ENCODE measurements around the gene CLUH. TPM values are rescaled to one million over a fixed set of nuclear protein-coding genes. Genes with fewer than 3 reads are reported as not detected.

CLUH gene
- total RNA-seq, 6 experiments from 2014 or later, result 42.7 to 62.9 (median 48.6) TPM

DNA sequence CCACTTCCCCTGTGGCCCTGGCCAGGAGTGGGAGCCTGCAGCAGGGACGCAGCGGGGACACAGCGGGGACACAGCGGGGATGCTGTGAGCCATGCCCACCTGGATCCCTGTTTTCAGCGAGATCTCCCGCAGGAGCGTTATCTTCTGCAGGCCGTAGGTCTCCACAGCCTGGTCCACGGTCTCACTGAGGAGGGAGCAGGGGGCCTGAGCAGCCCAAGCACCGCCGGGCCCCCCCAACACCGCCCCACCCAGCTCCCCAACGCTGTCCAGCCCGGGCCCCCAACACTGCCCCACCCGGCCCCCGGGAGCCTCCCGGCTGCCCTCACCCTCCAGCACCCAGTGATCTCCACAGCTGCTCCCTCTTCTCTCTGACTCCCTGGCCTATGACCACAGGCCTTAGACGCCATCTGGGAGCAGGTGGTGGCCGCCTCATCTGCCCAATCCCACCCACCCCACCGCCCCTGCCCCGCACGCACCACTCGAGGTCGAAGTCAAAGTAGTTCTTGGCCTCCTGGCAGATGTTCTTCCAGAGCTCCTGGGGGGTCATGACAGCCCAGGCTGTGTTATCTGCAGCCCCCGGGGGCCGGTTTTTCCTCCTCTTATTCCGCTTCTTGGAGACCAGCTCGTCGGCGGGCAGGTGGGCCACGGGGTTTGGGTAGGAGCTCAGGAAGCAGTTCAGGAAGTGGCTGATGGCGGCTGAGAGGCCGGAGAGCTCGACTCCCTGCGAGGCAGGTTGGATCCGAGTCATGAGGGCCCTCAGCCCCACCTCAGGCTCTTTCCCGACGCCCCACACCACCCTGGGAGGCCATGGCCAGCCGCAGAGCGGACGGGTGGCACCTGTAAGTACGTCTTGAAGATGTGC is 17.0 kb downstream of the CLUH start:
- Mint-ChIP-seq H3K9me3 (no peaks in the 10 kb centered on the region), H3K27me3 (ENCODE audit: insufficient read depth) (peaks cover 7% of the 10 kb centered on the region), H3K36me3 (ENCODE audit: low read depth) (no peaks in the 10 kb centered on the region), H3K4me1 (ENCODE audit: low read depth) (no peaks in the 10 kb centered on the region), H3K27ac (no peak overlapping the region; the same call in 1 of the 2 replicates), H3K4me3 (no peak overlapping the region)
- TF ChIP-seq, protein P1, sequence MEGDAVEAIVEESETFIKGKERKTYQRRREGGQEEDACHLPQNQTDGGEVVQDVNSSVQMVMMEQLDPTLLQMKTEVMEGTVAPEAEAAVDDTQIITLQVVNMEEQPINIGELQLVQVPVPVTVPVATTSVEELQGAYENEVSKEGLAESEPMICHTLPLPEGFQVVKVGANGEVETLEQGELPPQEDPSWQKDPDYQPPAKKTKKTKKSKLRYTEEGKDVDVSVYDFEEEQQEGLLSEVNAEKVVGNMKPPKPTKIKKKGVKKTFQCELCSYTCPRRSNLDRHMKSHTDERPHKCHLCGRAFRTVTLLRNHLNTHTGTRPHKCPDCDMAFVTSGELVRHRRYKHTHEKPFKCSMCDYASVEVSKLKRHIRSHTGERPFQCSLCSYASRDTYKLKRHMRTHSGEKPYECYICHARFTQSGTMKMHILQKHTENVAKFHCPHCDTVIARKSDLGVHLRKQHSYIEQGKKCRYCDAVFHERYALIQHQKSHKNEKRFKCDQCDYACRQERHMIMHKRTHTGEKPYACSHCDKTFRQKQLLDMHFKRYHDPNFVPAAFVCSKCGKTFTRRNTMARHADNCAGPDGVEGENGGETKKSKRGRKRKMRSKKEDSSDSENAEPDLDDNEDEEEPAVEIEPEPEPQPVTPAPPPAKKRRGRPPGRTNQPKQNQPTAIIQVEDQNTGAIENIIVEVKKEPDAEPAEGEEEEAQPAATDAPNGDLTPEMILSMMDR (IDR thresholded peaks at IDR 0.05), result no peak
- no peak for DNase-seq

DNA sequence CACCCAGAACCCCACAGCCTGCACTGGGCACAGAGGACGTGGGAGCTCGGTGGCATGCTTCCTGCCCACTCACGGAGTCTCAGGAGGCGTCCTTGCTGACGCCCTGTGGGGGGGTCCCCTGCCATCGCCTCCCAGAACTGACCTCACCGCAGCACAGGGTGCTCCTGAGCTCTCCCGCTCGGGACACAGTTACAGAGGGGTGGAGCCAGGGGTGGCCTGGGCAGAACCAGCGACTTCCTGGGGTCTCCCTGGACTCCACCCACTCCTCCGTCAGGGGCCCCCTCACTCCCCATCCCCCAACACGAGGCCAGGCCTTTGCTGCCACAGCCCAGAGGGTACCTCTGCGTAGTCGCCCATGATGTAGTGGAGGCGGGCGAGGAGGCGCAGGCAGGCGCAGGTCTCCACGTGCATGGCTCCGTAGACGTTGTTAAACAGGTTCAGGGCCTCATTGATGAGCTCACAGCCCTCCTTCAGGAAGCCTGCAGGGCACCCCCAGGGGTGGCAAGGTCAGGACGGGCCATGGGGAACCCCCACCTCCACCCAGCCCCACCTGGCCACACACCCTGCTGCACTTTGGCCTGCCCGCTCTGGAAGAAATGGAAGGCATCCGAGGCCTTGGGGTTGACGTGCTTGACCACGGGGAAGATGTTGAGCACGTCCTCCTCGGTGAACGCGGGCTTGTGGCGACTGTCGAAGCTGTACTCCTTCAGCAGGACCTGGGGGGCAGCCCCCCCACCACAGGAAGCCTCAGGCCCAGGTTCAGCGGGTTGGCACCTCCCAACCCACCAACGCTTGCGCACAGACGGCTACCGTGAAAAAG is 17.8 kb downstream of the CLUH start:
- H3K27ac Mint-ChIP-seq, result no peak overlapping the region
- H3K36me3 Mint-ChIP-seq (ENCODE audit: low read depth), result no peaks in the 10 kb centered on the region
- peaks cover 14% of the 10 kb centered on the region for H3K27me3 Mint-ChIP-seq (ENCODE audit: insufficient read depth)
- peaks cover 6% of the 10 kb centered on the region; the same call in 1 of the 2 replicates for H3K9me3 Mint-ChIP-seq
- H3K4me1 Mint-ChIP-seq (ENCODE audit: low read depth), result no peaks in the 10 kb centered on the region
- DNase-seq, result no peak
- no peak overlapping the region for H3K4me3 Mint-ChIP-seq
- TF ChIP-seq, protein P1 (IDR thresholded peaks at IDR 0.05), result no peak

DNA sequence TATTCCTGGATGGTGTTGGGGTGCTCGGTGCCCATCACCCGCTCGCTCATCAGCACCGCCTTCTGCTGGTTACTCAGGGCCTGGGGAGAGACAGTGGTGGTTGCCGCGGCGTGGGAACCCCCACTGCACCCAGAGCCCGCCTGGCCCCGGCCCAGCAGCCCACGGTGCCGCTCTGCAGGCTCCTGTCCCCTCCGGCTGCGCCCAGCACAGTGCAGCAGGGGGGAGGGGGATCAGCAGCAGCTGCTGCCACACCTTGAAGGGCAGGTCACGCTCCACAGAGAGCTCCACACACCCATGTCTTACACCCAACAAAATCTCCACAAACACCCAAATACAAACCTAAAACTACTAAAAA is 18.8 kb downstream of the CLUH start:
- no peak for DNase-seq
- H3K9me3 Mint-ChIP-seq, result peaks cover 6% of the 10 kb centered on the region; the same call in 1 of the 2 replicates
- H3K27me3 Mint-ChIP-seq (ENCODE audit: insufficient read depth), result peaks cover 24% of the 10 kb centered on the region
- TF ChIP-seq, protein P1 (IDR thresholded peaks at IDR 0.05), result no peak
- peaks cover under 1% of the 10 kb centered on the region for H3K4me1 Mint-ChIP-seq (ENCODE audit: low read depth)
- H3K36me3 Mint-ChIP-seq (ENCODE audit: low read depth), result no peaks in the 10 kb centered on the region
- H3K4me3 Mint-ChIP-seq, result no peak overlapping the region
- H3K27ac Mint-ChIP-seq, result no peak overlapping the region

DNA sequence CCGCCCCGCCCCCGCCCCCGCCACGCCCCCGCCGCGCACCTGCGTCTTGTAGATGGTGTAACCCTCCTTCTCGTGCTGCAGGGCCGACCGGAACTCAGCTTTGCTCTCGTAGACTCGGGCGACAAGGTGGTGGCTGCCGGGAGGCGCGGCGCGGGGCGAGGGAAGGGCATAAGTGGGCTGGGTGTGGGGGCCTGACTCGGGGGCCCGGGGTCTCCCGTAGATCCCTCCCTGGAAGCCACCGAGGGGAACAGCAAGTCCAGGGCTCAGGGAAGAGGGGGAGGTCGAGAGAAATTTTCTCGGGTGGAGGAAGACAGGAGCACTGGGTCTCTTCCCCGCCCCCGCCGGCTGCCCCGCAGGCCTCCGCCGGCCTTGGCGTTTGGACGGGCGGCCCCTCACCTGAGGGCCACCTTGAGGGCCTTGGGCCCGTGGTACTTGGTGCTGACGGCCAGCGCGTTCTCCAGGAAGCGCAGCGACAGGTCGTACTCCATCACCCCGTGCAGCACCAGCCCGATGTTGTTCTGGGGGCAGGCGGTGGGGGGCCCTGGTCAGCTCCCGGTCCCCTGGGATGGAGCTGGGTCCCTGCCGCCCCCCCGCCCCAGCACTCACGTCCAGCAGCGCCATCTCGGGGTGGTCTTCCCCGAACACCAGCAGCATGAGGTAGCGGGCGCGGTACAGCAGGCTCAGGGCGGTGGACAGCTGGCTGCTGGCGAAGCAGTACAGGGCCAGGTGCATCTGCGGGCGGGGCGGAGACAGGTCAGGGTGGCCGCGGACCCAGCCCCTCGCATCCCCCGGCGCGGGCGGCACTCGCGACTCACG is 19.4 kb downstream of the CLUH start:
- H3K9me3 Mint-ChIP-seq, result peaks cover 6% of the 10 kb centered on the region; the same call in 1 of the 2 replicates
- H3K27ac Mint-ChIP-seq, result no peak overlapping the region
- H3K4me1 Mint-ChIP-seq (ENCODE audit: low read depth), result peaks cover 7% of the 10 kb centered on the region
- no peak overlapping the region for H3K4me3 Mint-ChIP-seq
- TF ChIP-seq, protein P1 (IDR thresholded peaks at IDR 0.05), result no peak
- DNase-seq, result no peak
- no peaks in the 10 kb centered on the region for H3K36me3 Mint-ChIP-seq (ENCODE audit: low read depth)
- peaks cover 29% of the 10 kb centered on the region for H3K27me3 Mint-ChIP-seq (ENCODE audit: insufficient read depth)
